Measurements from ENCODE around the gene OR4N2.
"Not testable (repeated sequence)": the region's sequence is repeated elsewhere in the genome, so short reads cannot be mapped to it uniquely, and the experiment has no call there.

The OR4N2 gene, protein sequence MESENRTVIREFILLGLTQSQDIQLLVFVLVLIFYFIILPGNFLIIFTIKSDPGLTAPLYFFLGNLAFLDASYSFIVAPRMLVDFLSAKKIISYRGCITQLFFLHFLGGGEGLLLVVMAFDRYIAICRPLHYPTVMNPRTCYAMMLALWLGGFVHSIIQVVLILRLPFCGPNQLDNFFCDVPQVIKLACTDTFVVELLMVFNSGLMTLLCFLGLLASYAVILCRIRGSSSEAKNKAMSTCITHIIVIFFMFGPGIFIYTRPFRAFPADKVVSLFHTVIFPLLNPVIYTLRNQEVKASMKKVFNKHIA
- total RNA-seq = 0 reads per million in 2 donors

DNA sequence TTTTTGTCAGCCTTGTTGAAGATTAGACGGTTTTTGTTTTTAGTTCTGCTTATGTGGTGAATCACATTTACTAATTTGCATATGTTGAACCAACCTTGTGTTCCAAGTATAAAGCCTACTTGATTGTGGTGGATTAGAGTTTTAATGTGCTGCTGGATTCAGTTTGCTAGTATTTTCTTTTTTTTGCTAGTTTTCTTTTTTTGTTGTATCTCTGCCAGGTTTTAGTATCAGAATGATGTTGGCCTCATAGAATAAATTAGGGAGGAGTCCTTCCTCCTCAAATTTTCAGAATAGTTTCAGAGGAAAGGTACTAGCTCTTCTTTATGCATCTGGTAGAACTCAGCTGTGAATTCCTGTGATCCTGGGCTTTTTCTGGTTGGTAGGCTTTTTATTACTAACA is at the start of gene OR4N2:
Gene OR4N2, plus strand, starts transcription at position 301 of the 400 bp plus-strand sequence. CDS start 23,679 bp downstream, outside the sequence.
- DNase-seq = not testable (repeated sequence)

DNA sequence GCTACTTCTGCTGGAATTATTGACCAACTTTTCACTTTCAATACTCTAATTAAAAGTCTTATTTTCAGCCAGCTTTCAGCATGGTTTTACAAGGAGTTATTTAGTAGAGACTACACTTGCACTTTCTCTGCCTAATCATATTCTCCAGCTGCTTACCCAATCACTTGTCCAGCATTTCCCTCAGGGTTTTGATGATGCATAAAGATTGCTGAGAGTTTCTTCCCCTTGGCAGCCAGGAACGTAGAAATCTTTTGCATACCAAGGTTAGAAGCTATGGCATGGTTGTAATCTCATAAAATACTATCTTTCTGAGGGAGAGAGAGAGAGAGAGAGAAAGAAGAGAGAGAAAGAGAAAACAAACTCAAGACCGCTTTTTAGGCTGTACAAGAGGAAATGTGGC is 49.4 kb upstream of the OR4N2 start:
- no peak for DNase-seq

- DNase-seq = not testable (repeated sequence)
Observed at GRCh38 chr14:19771491-19771890, 32.1 kb upstream of the OR4N2 start.

GRCh38 chr14:19771895-19772430 is 31.6 kb upstream of the OR4N2 start:
- no peak for DNase-seq

GRCh38 chr14:19772454-19772853 is 31.1 kb upstream of the OR4N2 start:
- DNase-seq = not testable (repeated sequence)

DNA sequence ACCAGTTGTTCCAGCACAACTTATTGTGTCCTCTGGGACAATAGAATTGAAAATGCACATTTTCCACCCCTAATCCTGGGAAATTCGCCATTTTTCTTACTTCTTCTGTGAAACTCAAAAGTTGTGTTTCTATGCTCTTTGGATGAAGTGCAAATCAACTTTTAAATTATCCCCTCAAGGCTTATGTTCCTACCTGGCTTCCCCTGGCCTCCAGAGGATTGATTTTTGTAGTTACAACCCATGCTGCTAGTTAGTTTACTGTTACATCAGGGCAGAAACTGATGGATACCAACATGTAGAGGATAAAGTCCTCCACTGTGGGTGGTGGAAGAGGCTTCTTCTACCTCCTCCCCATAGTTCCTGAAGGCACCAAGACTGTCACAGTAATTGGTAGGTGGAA is 30.4 kb upstream of the OR4N2 start, which contains the start of gene OR4M1:
Gene OR4M1, plus strand, starts transcription at position 301 of the 400 bp plus-strand sequence. CDS start 6,819 bp downstream, outside the sequence.
- not testable (repeated sequence) for DNase-seq

DNA sequence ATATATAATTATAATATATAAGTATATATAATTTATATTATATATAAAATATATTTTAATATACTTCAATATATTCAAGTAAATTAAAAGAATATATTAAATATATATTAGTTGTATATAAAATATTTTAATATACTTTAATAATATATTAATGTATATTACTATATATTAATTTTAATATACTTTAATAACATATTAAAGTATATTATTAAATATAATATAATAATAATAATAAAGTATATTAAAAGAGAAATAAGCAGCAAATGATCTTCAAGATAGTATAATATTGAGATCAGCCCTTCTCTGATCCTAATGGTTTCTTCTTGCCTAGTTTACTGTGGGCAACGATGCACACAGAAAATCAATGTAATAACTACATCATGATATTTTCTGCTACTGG is 28.0 kb upstream of the OR4N2 start:
- no peak for DNase-seq

DNA sequence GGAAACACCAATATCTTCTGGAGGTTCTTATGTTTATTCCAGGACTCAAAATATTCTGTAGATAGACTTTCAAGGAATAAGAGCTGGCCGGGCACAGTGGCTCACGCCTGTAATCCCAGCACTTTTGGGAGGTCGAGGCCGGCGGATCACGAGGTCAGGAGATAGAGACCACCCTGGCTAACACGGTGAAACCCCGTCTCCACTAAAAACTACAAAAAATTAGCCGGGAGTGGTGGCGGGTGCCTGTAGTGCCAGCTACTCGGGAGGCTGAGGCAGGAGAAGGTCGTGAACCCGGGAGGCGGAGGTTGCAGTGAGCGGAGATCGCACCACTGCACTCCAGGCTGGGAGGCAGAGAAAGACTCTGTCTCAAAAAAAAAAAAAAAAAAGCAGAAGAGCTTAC is 17.7 kb upstream of the OR4N2 start:
- not testable (repeated sequence) for DNase-seq

DNA sequence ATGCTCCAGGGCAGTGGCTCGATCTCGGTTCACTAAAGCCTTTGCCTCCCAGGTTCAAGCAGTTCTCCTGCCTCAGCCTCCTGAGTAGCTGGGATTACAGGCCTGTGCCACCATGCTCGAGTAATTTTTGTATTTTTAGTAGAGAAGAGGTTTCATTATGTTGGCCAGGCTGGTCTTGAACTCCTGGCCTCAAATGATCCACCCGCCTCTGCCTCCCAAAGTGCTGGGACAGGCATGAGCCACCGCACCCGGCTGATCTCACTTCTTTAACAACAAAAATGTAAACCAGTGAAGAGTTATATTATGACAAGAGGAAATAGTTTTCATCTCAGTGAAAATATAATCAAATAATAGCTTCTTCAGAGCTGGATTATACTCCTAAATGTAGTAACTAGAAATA is 16.3 kb upstream of the OR4N2 start:
- not testable (repeated sequence) for DNase-seq

DNA sequence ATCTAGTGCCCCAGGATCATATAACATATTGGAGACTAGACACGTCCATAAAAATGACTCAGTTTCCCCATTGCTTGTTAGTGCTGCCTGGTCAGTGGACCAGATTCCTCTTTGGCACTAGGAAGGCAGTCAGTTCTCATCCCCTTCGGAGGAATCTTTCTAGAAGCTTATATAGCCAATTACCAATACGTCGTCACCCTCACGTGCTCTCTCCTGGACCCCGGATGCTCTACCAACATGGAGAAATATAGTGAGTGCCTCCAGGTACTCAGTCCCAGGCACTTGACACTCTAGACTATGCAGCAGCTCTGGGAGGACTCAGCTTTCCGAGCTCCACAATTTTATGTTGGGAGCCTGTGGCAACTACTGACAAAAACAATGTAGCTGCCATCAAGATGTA is 15.4 kb upstream of the OR4N2 start:
- not testable (repeated sequence) for DNase-seq

- DNase-seq = not testable (repeated sequence)
Observed at GRCh38 chr14:19796520-19797108, 7.0 kb upstream of the OR4N2 start.

- no peak for DNase-seq
Observed at GRCh38 chr14:19799880-19800279, 3.7 kb upstream of the OR4N2 start.

- no peak for DNase-seq
Observed at GRCh38 chr14:19800282-19801117, 3.1 kb upstream of the OR4N2 start.

DNA sequence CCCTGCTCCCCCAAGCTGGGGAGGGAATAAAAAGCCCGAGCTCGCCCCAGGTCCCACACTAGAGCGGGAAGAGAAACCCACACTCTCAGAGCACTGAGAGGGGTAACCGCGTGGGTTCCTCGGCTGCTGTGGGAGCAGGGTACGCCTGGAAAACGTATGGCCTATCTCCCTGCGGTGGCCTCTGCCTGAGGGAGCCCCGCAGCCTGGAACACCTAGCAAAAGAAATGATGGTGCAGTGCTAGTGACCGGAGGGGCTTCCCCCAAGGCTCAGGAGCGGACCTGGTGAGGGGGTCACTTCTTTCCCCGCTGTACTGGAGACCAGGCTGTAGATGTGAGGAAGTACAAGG is 2.5 kb upstream of the OR4N2 start:
- no peak for DNase-seq

- not testable (repeated sequence) for DNase-seq
Observed at GRCh38 chr14:19813171-19813920, 9.8 kb downstream of the OR4N2 start.

DNA sequence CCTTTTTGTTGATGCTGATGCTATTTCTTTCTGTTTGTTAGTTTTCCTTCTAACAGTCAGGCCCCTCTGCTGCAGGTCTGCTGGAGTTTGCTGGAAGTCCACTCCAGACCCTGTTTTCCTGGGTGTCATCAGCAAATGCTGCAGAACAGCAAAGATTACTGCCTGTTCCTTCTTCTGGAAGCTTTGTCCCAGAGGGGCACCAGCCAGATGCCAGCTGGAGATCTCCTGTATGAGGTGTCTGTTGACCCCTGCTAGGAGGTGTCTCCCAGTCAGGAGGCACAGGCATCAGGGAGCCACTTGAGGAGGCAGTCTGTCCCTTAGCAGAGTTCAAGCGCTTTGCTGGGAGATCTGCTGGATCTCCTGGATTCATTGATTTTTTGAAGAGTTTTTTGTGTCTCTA is 16.3 kb downstream of the OR4N2 start:
- not testable (repeated sequence) for DNase-seq

- DNase-seq = not testable (repeated sequence)
Observed at GRCh38 chr14:19821016-19821415, 17.4 kb downstream of the OR4N2 start.

DNA sequence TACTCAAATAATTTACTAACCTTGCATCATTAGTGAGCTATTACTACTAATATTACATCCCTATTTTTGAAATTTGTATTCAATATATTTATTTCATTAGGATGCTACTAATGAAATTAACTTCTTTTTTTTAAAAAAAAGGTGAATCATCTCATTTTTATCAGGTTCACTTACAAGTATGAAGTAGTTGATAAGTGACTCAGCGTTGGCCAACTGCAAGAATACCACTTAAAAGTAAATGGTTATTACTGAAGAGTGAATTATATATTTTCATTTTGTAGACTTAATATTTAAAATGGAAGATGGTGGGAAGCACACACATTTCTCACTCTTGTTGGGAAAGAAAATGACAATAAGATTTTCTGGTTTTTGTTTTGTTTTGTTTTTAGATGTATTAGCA is 19.6 kb downstream of the OR4N2 start:
- no peak for DNase-seq

DNA sequence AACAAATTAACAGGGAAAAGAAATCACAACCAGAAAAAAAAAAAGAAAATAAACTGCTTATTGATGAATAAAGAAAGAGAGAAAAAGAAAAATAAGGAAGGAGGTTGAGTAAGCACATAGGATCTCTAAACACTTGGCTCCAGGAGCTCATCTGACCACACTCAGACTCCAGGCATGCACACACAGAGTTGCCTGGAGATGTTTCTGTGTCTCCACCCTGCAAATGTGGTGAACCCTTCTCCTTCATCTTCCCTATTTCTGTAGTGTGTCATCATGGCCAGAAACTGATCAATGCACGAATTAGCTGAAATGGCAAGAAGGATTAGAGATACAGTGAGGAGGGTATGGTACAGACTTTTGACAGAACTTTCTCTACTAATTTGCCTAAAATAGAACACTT is 20.2 kb downstream of the OR4N2 start:
- DNase-seq = no peak

DNA sequence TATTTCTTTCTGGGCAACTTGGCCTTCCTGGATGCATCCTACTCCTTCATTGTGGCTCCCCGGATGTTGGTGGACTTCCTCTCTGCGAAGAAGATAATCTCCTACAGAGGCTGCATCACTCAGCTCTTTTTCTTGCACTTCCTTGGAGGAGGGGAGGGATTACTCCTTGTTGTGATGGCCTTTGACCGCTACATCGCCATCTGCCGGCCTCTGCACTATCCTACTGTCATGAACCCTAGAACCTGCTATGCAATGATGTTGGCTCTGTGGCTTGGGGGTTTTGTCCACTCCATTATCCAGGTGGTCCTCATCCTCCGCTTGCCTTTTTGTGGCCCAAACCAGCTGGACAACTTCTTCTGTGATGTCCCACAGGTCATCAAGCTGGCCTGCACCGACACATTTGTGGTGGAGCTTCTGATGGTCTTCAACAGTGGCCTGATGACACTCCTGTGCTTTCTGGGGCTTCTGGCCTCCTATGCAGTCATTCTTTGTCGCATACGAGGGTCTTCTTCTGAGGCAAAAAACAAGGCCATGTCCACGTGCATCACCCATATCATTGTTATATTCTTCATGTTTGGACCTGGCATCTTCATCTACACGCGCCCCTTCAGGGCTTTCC is 24.2 kb downstream of the OR4N2 start:
- not testable (repeated sequence) for DNase-seq

DNA sequence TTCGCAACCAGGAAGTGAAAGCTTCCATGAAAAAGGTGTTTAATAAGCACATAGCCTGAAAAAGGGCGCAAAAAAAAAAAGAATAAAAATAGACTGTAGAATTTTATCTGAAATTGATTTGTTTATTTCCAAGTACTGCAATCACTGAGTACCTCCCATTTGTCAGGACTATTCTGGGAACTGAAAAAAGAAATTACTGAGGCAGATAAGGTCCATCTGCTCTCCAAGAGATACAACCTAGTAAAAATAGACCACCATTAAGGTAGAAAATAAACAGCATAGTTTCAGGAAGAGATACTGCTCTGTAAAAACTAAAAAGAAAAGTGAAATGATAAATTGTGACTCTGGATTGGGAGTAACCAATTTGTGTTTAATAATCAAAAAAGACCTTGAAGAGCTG is 24.7 kb downstream of the OR4N2 start:
- DNase-seq = no peak
